OCI-LY3 (cell line): ENCODE measurements around the gene TTC8.

ENCODE experiments used
- CTCF ChIP-seq: fragments of 200-600, 300-600 bp; sonication (generic); IDR thresholded peaks from 2 replicates; pipeline ENCODE4 v1.5.1; 2014; ENCODE audit warnings: antibody characterized with exemption, low read length, low read depth
- EZH2phosphoT487 ChIP-seq: fragments of 200-600 bp; shearing (Covaris generic); IDR thresholded peaks from 2 replicates; pipeline ENCODE4 v1.6.1; 2018; ENCODE audit warnings: antibody characterized with exemption, mixed run types, low read depth

DNA sequence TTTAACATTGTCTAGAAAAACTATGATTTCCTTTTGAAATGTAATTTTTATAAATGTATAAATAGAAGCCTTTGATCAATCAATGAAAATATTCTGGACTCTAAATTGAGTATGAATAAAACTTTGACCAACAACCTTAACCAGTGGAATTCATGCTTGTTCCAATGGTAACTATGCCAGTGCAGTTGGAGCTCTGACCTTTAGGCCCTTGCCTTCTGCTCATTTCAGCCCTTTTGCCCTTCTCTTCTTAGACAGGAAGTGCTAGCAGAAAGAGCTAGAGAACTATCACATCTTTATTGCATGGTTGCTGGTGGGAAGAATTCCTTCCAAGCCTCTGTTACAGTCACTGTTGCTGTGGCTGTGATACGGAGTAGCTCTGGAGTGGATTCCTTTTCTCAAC lies 39.7 kb downstream of the TTC8 start:
- TF ChIP-seq CTCF (no peak), EZH2phosphoT487 (no peak)
